ENCODE data around the gene SLC12A2. TPM values are rescaled to one million over a fixed set of nuclear protein-coding genes. Genes with fewer than 3 reads are reported as not detected.

The SLC12A2 gene
- total and polyA plus RNA-seq, 10 donors, result 2.0 to 20.4 (median 16.0) TPM

- 64 to 82% (median 81%) methylated on average over 11 to 15 of the region's 15 CpGs for WGBS, 5 donors
- Histone ChIP-seq H3K9me3 (no peaks in the 10 kb centered on the region), H3K27ac (no peak overlapping the region), H3K4me1 (no peaks in the 10 kb centered on the region), H3K4me3 (no peak overlapping the region), H3K36me3 (no peaks in the 10 kb centered on the region), H3K27me3 (replicated peaks in 1 of 7) (no peaks in the 10 kb centered on the region)
- no peak for DNase-seq
- intact Hi-C loops (cut with DNase I; ENCODE audit: low total_unique reads), result no loop called here
- TF ChIP-seq, protein P1, sequence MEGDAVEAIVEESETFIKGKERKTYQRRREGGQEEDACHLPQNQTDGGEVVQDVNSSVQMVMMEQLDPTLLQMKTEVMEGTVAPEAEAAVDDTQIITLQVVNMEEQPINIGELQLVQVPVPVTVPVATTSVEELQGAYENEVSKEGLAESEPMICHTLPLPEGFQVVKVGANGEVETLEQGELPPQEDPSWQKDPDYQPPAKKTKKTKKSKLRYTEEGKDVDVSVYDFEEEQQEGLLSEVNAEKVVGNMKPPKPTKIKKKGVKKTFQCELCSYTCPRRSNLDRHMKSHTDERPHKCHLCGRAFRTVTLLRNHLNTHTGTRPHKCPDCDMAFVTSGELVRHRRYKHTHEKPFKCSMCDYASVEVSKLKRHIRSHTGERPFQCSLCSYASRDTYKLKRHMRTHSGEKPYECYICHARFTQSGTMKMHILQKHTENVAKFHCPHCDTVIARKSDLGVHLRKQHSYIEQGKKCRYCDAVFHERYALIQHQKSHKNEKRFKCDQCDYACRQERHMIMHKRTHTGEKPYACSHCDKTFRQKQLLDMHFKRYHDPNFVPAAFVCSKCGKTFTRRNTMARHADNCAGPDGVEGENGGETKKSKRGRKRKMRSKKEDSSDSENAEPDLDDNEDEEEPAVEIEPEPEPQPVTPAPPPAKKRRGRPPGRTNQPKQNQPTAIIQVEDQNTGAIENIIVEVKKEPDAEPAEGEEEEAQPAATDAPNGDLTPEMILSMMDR (IDR thresholded peaks at IDR 0.05 in 8 of 11, conservative IDR thresholded peaks at IDR 0.05 in 3 of 11), result no peak
- no peak for TF ChIP-seq POLR2AphosphoS5 (IDR thresholded peaks at IDR 0.05)
- no peak for TF ChIP-seq POLR2A (IDR thresholded peaks at IDR 0.05)
Measured at GRCh38 chr5:128216860-128217531, 133.4 kb downstream of the SLC12A2 start.

DNA sequence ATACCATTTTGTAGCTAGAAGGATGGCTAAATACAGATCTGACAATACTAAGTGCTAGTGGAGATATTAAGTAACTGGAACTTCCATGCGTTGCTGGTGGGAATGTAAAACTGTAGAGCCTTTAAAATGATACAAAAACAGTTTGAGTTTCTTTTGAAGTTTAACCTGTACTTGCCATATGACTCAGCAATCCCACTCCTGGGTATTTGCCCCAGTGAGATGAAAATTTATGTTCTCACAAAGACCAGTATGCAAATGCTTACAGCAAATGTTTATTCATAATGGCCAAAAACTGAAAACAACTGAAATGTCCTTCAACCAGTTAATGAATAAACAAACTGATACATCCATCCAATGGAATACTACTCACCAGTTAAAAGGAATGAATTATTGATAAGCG is 137.3 kb downstream of the SLC12A2 start:
- Histone ChIP-seq H3K4me3 (no peak overlapping the region), H3K4me1 (no peaks in the 10 kb centered on the region), H3K36me3 (no peaks in the 10 kb centered on the region), H3K27ac (no peak overlapping the region), H3K9me3 (no peaks in the 10 kb centered on the region), H3K27me3 (replicated peaks in 1 of 7) (no peaks in the 10 kb centered on the region)
- no peak for TF ChIP-seq POLR2AphosphoS5 (IDR thresholded peaks at IDR 0.05)
- no peak for DNase-seq
- WGBS, 5 donors, result 83 to 94% (median 92%) methylated on average over 2 of the region's 2 CpGs
- intact Hi-C loops (cut with DNase I; ENCODE audit: low total_unique reads), result no loop called here

DNA sequence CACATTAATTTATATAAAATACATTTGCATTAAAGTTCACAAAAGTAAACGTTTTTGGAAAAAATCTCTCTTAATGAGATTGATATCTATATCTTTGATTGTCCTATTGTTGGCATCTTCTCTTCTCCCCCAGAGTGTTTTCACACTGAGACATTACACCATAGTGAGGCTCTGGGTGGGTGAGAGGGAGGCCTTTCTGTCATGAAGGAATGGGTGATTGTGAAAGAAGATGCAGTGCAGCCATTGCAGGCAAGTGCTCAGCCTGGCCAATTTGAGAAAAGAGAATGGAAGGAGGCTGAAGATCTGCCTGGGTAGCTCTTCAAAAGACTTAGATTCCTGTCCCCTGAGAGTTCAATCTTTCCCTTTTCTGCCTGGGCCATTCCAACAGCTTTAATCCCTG is 140.8 kb downstream of the SLC12A2 start:
- WGBS, 5 donors, result 54 to 79% (median 71%) methylated on average over 1 of the region's 1 CpG
- DNase-seq, result no peak
- Histone ChIP-seq H3K27me3 (replicated peaks in 1 of 7) (no peaks in the 10 kb centered on the region), H3K4me1 (no peaks in the 10 kb centered on the region), H3K36me3 (no peaks in the 10 kb centered on the region), H3K9me3 (no peaks in the 10 kb centered on the region), H3K27ac (no peak overlapping the region), H3K4me3 (no peak overlapping the region)
- intact Hi-C loops (cut with DNase I; ENCODE audit: low total_unique reads), result no loop called here
- TF ChIP-seq POLR2AphosphoS5 (IDR thresholded peaks at IDR 0.05), result no peak
- TF ChIP-seq, protein P1 (IDR thresholded peaks at IDR 0.05 in 8 of 11, conservative IDR thresholded peaks at IDR 0.05 in 3 of 11), result no peak
- TF ChIP-seq POLR2A (IDR thresholded peaks at IDR 0.05), result no peak

GRCh38 chr5:128225245-128226030 is 141.9 kb downstream of the SLC12A2 start:
- no peaks in the 10 kb centered on the region for H3K27me3 ChIP-seq (replicated peaks in 1 of 7)
- intact Hi-C loops (cut with DNase I; ENCODE audit: low total_unique reads), result no loop called here
- H3K9me3 ChIP-seq, result no peaks in the 10 kb centered on the region
- no peaks in the 10 kb centered on the region for H3K36me3 ChIP-seq
- no peak overlapping the region for H3K4me3 ChIP-seq
- no peak for DNase-seq
- TF ChIP-seq, protein P1 (IDR thresholded peaks at IDR 0.05 in 8 of 11, conservative IDR thresholded peaks at IDR 0.05 in 3 of 11), result no peak
- no peak for TF ChIP-seq POLR2AphosphoS5 (IDR thresholded peaks at IDR 0.05)
- TF ChIP-seq POLR2A (IDR thresholded peaks at IDR 0.05), result no peak
- 86 to 92% (median 90%) methylated on average over 2 of the region's 2 CpGs for WGBS, 5 donors
- H3K27ac ChIP-seq, result no peak overlapping the region
- H3K4me1 ChIP-seq, result no peaks in the 10 kb centered on the region
